ENCODE measurements around the gene LDLRAD3. TPM values are rescaled to one million over a fixed set of nuclear protein-coding genes. Genes with fewer than 3 reads are reported as not detected.
"Not testable (repeated sequence)": the region's sequence is repeated elsewhere in the genome, so short reads cannot be mapped to it uniquely, and the experiment has no call there.

Gene LDLRAD3
- total and polyA plus RNA-seq, 12 donors = 0.87 to 5.1 (median 1.7) TPM

DNA sequence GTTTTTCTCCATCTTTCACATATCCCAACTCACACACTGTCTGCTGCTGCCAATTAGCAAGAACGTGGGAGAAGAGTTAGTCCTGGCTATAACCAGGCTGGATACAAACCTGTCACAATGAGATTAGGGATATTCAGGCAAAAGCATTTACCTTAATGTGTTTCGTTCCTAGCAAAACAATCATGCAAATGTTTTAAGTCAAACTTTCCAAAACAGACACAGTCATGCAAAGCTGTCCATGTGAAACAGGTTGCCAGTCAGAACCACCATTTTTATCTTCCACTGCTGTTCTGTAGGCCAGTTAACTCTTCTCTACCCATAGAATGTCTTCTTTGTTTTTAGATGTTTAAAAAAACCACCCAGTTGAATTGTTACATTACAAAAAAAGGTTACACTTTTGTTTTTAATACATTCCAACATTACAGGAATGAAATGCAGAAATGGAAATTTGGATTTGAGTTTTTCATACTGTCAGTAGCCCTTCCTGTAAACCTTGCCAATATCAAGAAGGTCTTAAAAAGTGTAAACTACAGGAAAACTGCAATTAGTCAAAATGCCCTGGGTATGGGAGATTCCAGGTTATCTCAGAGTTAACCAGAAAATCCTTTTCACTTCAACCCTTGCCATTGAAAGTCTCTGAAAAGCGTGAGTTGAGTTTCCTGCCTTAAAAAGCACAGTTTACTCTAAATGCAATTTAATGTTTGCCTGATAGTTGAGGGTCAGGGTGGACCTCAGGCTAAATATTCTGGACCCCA lies 34.2 kb upstream of the LDLRAD3 start:
- no peak overlapping the region for H3K27ac ChIP-seq
- ATAC-seq (no peak), DNase-seq (no peak)
- peaks cover 0 to 28% (median 0%) of the 10 kb centered on the region in 9 donors for H3K4me1 ChIP-seq
- TF ChIP-seq CTCF (IDR thresholded peaks at IDR 0.05) = no peak
- H3K27me3 ChIP-seq = no peaks in the 10 kb centered on the region
- WGBS, 2 donors = 76 to 79% methylated on average over 3 of the region's 3 CpGs
- no peaks in the 10 kb centered on the region for H3K36me3 ChIP-seq
- H3K9me3 ChIP-seq = no peaks in the 10 kb centered on the region
- no peak overlapping the region for H3K4me3 ChIP-seq
- intact Hi-C loops (cut with DNase I) = loop anchor here in 1 of 10 donors (10.0 kb wide), 1 partner anchor 65 kb away; no protein-coding TSS in a partner anchor

DNA sequence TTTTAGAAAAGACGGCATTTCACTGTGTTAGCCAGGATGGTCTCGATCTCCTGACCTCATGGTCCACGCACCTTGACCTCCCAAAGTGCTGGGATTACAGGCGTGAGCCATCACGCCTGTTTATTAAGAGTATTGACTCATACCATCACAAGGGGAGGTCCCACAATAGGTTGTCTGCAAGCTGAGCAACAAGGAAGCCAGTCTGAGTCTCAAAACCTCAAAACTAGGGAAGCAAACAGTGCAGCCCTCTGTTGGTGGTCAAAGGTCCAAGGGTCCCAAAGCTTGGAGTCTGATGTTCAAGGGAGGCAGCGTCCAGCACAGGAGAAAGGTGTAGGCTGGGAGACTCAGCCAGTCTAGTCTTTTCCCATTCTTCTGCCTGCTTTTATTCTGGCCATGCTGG lies 32.8 kb upstream of the LDLRAD3 start:
- DNase-seq (no peak), ATAC-seq (no peak)
- no peak for TF ChIP-seq CTCF (IDR thresholded peaks at IDR 0.05)
- Histone ChIP-seq H3K36me3 (no peaks in the 10 kb centered on the region), H3K4me1 (peaks cover 0 to 22% (median 0%) of the 10 kb centered on the region in 9 donors), H3K9me3 (no peaks in the 10 kb centered on the region), H3K4me3 (no peak overlapping the region), H3K27me3 (no peaks in the 10 kb centered on the region), H3K27ac (no peak overlapping the region)
- intact Hi-C loops (cut with DNase I) = no loop called here
- 93 to 95% methylated on average over 6 of the region's 6 CpGs for WGBS, 2 donors

- H3K27ac ChIP-seq = no peak overlapping the region
- no peak for TF ChIP-seq CTCF (IDR thresholded peaks at IDR 0.05)
- H3K36me3 ChIP-seq = no peaks in the 10 kb centered on the region
- H3K9me3 ChIP-seq = no peaks in the 10 kb centered on the region
- H3K4me1 ChIP-seq = peaks cover 0 to 19% (median 0%) of the 10 kb centered on the region in 9 donors
- 30 to 58% methylated on average over 1 of the region's 1 CpG for WGBS, 2 donors
- H3K4me3 ChIP-seq = no peak overlapping the region
- intact Hi-C loops (cut with DNase I) = no loop called here
- DNase-seq = no peak
- peaks cover 0 to 2% (median 0%) of the 10 kb centered on the region in 7 donors for H3K27me3 ChIP-seq
- no peak for ATAC-seq
Observed at GRCh38 chr11:35911616-35912165, 32.2 kb upstream of the LDLRAD3 start.

GRCh38 chr11:35912436-35912835 lies 31.4 kb upstream of the LDLRAD3 start:
- H3K27ac ChIP-seq; H3K27me3 ChIP-seq; intact Hi-C loops (cut with DNase I); H3K9me3 ChIP-seq; H3K36me3 ChIP-seq; ATAC-seq; DNase-seq; H3K4me3 ChIP-seq: not testable (repeated sequence)
- H3K4me1 ChIP-seq = peaks cover 0 to 19% (median 0%) of the 10 kb centered on the region in 9 donors
- 96% methylated on average over 7 of the region's 7 CpGs for WGBS, 2 donors
